Stomach smooth muscle (tissue), 2 donors: ENCODE measurements around the gene CNOT11.
"Not testable (repeated sequence)": the region's sequence is repeated elsewhere in the genome, so short reads cannot be mapped to it uniquely, and the experiment has no call there.

Experiments used
- H3K27ac ChIP-seq: one replicate; pipeline ENCODE4 v1.7.0; 2013; ENCODE audit warnings: mild to moderate bottlenecking, low read length, inconsistent platforms
- H3K27me3 ChIP-seq, 2 donors: one replicate each; pipeline ENCODE4 v1.7.0; 2013; ENCODE audit warnings: low read length in 2 of 2; ENCODE audit not compliant: insufficient read depth in 2 of 2, control insufficient read depth in 1 of 2
- H3K36me3 ChIP-seq, 2 donors: one replicate each; pipeline ENCODE4 v1.7.0; 2013; ENCODE audit warnings: low read length in 2 of 2; ENCODE audit not compliant: control insufficient read depth in 2 of 2, insufficient read depth in 2 of 2
- H3K4me1 ChIP-seq: one replicate; pipeline ENCODE4 v1.7.0; 2013; ENCODE audit warnings: low read length; ENCODE audit not compliant: control insufficient read depth, insufficient read depth
- H3K4me3 ChIP-seq, 2 donors: one replicate each; pipeline ENCODE4 v1.7.0; 2013; ENCODE audit warnings: low read length in 2 of 2
- H3K9ac ChIP-seq, 2 donors: one replicate each; pipeline ENCODE4 v1.7.0; 2013; ENCODE audit warnings: low read length in 2 of 2, mild to moderate bottlenecking in 1 of 2
- H3K9me3 ChIP-seq, 2 donors: one replicate each; pipeline ENCODE4 v1.7.0; 2013; ENCODE audit warnings: low read length in 2 of 2; ENCODE audit not compliant: control insufficient read depth in 2 of 2
- donor health status: healthy.
- donor health status: Pancreatic carcinoma.

The CNOT11 gene

GRCh38 chr2:101252408-101253012 is at the start of gene CNOT11:
Gene CNOT11 (plus strand): TSS chr2:101252886. CDS start chr2:101252965, 79 bp downstream.
- Histone ChIP-seq H3K4me1 (peaks cover 24% of the 10 kb centered on the region), H3K9me3 (no peaks in the 10 kb centered on the region), H3K27me3 (no peaks in the 10 kb centered on the region)

GRCh38 chr2:101204400-101205115 is 48.1 kb upstream of the CNOT11 start:
- Histone ChIP-seq H3K27me3 (no peaks in the 10 kb centered on the region), H3K27ac (no peak overlapping the region), H3K4me1 (peaks cover 3% of the 10 kb centered on the region), H3K36me3 (no peaks in the 10 kb centered on the region), H3K9ac (no peak overlapping the region), H3K4me3 (no peak overlapping the region), H3K9me3 (no peaks in the 10 kb centered on the region)

More at GRCh38 chr2:101252408-101253012, at the start of gene CNOT11:
- H3K9ac ChIP-seq, result peak within 1 kb of the TSS; percentile 87 to 91
- H3K27ac ChIP-seq, result peak within 1 kb of the TSS; percentile 67
- no peaks in the 10 kb centered on the region for H3K36me3 ChIP-seq
- peak within 1 kb of the TSS; percentile 95 to 96 for H3K4me3 ChIP-seq

- Histone ChIP-seq H3K27ac (no peak overlapping the region), H3K4me3 (peak overlapping the region; percentile 43 to 62), H3K9ac (peak overlapping the region; percentile 31 to 58), H3K9me3 (no peaks in the 10 kb centered on the region), H3K4me1 (peaks cover 3% of the 10 kb centered on the region), H3K36me3 (no peaks in the 10 kb centered on the region), H3K27me3 (no peaks in the 10 kb centered on the region)
These were observed 46.9 kb upstream of the CNOT11 start for GRCh38 chr2:101205521-101206479.

GRCh38 chr2:101208830-101209229 is 43.9 kb upstream of the CNOT11 start:
- H3K27me3 ChIP-seq, result no peaks in the 10 kb centered on the region
- H3K27ac ChIP-seq, result no peak overlapping the region
- no peak overlapping the region for H3K4me3 ChIP-seq
- H3K36me3 ChIP-seq, result no peaks in the 10 kb centered on the region
- peaks cover 3% of the 10 kb centered on the region for H3K4me1 ChIP-seq
- no peak overlapping the region for H3K9ac ChIP-seq
- H3K9me3 ChIP-seq, result no peaks in the 10 kb centered on the region

GRCh38 chr2:101219246-101219645 is 33.4 kb upstream of the CNOT11 start:
- Histone ChIP-seq H3K9ac (no peak overlapping the region), H3K4me3 (no peak overlapping the region), H3K27ac (no peak overlapping the region), H3K27me3 (no peaks in the 10 kb centered on the region), H3K36me3 (no peaks in the 10 kb centered on the region), H3K4me1 (no peaks in the 10 kb centered on the region), H3K9me3 (no peaks in the 10 kb centered on the region)

GRCh38 chr2:101220091-101220490 is 32.6 kb upstream of the CNOT11 start:
- H3K27me3 ChIP-seq, H3K9ac ChIP-seq, H3K27ac ChIP-seq, H3K4me1 ChIP-seq, H3K36me3 ChIP-seq, H3K4me3 ChIP-seq, H3K9me3 ChIP-seq: not testable (repeated sequence)

- no peak overlapping the region for H3K9ac ChIP-seq
- H3K4me3 ChIP-seq, result no peak overlapping the region
- no peak overlapping the region for H3K27ac ChIP-seq
- no peaks in the 10 kb centered on the region for H3K36me3 ChIP-seq
- no peaks in the 10 kb centered on the region for H3K4me1 ChIP-seq
- H3K27me3 ChIP-seq, result no peaks in the 10 kb centered on the region
- H3K9me3 ChIP-seq, result no peaks in the 10 kb centered on the region
These were observed 28.9 kb upstream of the CNOT11 start for GRCh38 chr2:101223814-101224231.

GRCh38 chr2:101230541-101231001 is 22.1 kb upstream of the CNOT11 start:
- H3K4me1 ChIP-seq, result no peaks in the 10 kb centered on the region
- H3K27me3 ChIP-seq, result no peaks in the 10 kb centered on the region
- no peak overlapping the region for H3K27ac ChIP-seq
- H3K36me3 ChIP-seq, result no peaks in the 10 kb centered on the region
- H3K9me3 ChIP-seq, result no peaks in the 10 kb centered on the region
- H3K9ac ChIP-seq, result no peak overlapping the region
- no peak overlapping the region for H3K4me3 ChIP-seq

- no peaks in the 10 kb centered on the region for H3K36me3 ChIP-seq
- no peak overlapping the region for H3K4me3 ChIP-seq
- H3K27me3 ChIP-seq, result no peaks in the 10 kb centered on the region
- H3K27ac ChIP-seq, result no peak overlapping the region
- no peaks in the 10 kb centered on the region for H3K4me1 ChIP-seq
- no peaks in the 10 kb centered on the region for H3K9me3 ChIP-seq
- no peak overlapping the region for H3K9ac ChIP-seq
These were observed 21.4 kb upstream of the CNOT11 start for GRCh38 chr2:101231240-101231639.

- Histone ChIP-seq H3K36me3 (no peaks in the 10 kb centered on the region), H3K27ac (no peak overlapping the region), H3K9me3 (no peaks in the 10 kb centered on the region), H3K4me3 (no peak overlapping the region), H3K9ac (no peak overlapping the region), H3K4me1 (no peaks in the 10 kb centered on the region), H3K27me3 (no peaks in the 10 kb centered on the region)
These were observed 20.6 kb upstream of the CNOT11 start for GRCh38 chr2:101231937-101232730.
